ENCODE measurements around the gene MTHFD1.
A peak's percentile ranks its signal among the peaks of the same experiment; 100 is the strongest.

MTHFD1 gene

GRCh38 chr14:64465831-64466554 is 77.8 kb downstream of the MTHFD1 start:
- peak overlapping the region; percentile 15 for H3K27ac ChIP-seq
- TF ChIP-seq ZFX (IDR thresholded peaks at IDR 0.05) (no peak), CTCF (conservative IDR thresholded peaks at IDR 0.05) (no peak)

- no peak for TF ChIP-seq ZFX (IDR thresholded peaks at IDR 0.05)
- no peak for TF ChIP-seq CTCF (conservative IDR thresholded peaks at IDR 0.05)
- no peak overlapping the region for H3K27ac ChIP-seq
These were observed 78.9 kb downstream of the MTHFD1 start for GRCh38 chr14:64467101-64467500.

GRCh38 chr14:64467566-64467965 is 79.4 kb downstream of the MTHFD1 start:
- TF ChIP-seq ZFX (IDR thresholded peaks at IDR 0.05) (no peak), CTCF (conservative IDR thresholded peaks at IDR 0.05) (no peak)
- no peak overlapping the region for H3K27ac ChIP-seq

- TF ChIP-seq CTCF (conservative IDR thresholded peaks at IDR 0.05) (no peak), ZFX (IDR thresholded peaks at IDR 0.05) (no peak)
- H3K27ac ChIP-seq = peak overlapping the region; percentile 46
These were observed 80.3 kb downstream of the MTHFD1 start for GRCh38 chr14:64468451-64468850.

- no peak overlapping the region for H3K27ac ChIP-seq
- TF ChIP-seq ZFX (IDR thresholded peaks at IDR 0.05) = no peak
- no peak for TF ChIP-seq CTCF (conservative IDR thresholded peaks at IDR 0.05)
These were observed 85.9 kb downstream of the MTHFD1 start for GRCh38 chr14:64474041-64474440.

- TF ChIP-seq CTCF (conservative IDR thresholded peaks at IDR 0.05) = no peak
- TF ChIP-seq ZFX (IDR thresholded peaks at IDR 0.05) = no peak
- no peak overlapping the region for H3K27ac ChIP-seq
These were observed 86.5 kb downstream of the MTHFD1 start for GRCh38 chr14:64474698-64475097.

GRCh38 chr14:64475585-64476273 is 87.6 kb downstream of the MTHFD1 start:
- TF ChIP-seq ZFX (IDR thresholded peaks at IDR 0.05) = no peak
- TF ChIP-seq CTCF (conservative IDR thresholded peaks at IDR 0.05) = no peak
- no peak overlapping the region for H3K27ac ChIP-seq
